ENCODE data around the gene YARS1.
A peak's percentile ranks its signal among the peaks of the same experiment; 100 is the strongest.

YARS1 gene

DNA sequence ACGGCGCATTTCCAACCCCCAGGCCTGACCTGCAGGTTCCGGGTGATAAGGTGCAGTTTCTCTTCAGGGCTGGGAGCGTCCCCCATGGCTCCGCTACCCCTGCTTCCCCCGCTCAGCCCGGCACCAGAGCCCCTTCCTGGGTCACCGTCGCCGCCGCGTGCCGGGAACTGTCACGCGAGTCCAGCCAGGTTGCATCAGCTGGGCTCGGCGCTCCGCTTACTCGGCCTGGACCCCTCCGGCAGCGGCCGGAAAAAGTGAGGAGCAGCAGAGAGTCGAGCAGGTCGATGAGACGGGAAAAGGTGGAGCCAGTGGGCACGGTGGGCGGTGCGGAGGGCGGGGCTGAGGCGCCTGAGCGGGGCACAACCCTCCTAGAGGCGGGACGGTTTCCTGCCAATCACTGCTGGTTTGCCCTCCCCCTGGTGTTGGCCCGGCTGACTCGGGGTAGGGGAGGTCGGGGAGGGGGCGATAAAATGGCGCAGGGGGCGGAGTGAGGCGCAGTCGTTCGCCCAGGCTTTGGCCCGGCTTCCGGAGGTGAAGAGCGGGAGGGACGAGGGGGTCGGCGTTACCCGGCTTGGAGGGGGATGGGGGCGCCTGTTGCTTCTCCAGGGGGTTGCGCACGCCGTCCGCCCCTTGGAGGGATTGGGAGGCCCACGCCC is at the start of gene YARS1, which contains the start of gene S100PBP:
TSS of gene YARS1 (minus strand) at position 200 of the 656 bp plus-strand sequence. CDS start at position 86, 114 bp downstream.
TSS of gene S100PBP (plus strand) at position 495 of the 656 bp plus-strand sequence. CDS start 8,447 bp downstream, outside the sequence.
- peak; percentile 97 for DNase-seq

- no peak for DNase-seq
Observed at GRCh38 chr1:32865639-32866405, 48.7 kb upstream of the YARS1 start.

GRCh38 chr1:32864375-32865019 is 47.3 kb upstream of the YARS1 start:
- no peak for DNase-seq

DNA sequence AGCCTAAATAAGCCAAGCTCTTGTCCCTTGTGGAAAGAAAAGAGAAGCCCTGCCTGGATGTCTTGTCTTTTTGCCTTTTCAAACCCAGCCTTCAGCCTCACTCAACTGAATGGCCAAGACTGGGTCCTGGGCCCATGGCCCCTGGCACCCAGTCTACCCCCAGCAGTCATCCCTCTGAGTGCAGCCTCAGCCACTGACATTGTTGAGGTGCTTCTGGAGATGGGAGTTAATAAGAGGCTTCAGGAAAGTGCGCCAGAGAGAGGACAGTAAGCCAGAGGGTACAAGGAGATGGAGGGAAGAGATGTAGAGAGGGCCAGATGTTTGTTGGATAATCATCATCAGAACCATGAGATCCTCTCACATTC is 46.7 kb upstream of the YARS1 start:
- DNase-seq = no peak

DNA sequence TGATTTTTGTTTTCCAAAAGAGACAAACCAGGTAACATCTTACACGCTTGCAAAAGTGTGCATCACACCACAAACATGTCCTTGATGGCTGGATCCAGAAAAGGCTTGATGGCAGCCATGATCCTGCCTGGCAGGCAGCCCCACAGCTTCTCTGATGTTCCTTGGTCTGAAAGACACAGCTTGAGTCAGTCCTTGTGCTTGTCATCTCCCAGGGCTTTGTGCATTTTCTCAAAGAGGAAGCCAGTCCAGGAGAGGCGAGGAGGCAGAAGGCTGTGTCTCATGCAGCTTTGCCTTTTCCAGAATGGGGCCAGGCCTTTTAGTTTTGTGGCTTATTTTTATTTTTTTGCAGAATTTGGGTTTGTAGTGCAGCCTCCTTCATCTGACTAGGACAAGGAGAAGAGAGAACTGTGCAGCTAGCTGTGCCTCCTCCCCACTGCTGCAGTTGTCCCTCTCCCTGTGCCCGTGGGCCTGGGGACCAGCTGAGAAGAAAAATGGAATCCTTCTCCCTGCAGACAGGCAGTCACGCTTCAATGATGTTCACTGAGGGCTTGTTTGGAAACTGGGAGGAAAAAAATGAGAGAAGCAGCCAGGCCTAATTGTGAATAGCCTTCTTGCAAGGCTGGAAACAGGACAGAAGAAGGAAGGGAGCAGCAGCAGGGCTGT is 46.2 kb upstream of the YARS1 start:
- no peak for DNase-seq

- no peak for DNase-seq
Observed at GRCh38 chr1:32861904-32862695, 44.9 kb upstream of the YARS1 start.

DNA sequence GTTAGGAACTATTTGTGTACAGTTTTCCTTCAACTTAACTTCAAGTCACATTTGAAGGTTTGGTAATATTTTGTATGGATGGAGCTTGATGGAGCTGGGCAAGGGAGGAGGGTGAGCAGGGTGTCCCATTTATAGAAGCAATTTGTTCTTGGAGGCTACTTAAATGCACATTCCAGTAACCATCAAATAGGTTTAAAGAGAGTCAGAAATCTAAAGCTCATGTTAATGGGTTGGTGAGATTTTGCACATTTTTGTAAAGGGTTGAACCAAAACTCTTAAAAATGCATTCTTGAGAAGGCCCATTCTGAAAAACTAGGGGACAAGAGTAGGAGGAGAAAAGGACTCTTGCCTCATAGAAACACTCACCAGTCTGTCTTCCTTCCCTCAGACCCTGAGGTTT is 43.4 kb upstream of the YARS1 start:
- no peak for DNase-seq

GRCh38 chr1:32859915-32860314 is 42.8 kb upstream of the YARS1 start:
- DNase-seq = no peak

GRCh38 chr1:32858791-32859190 is 41.6 kb upstream of the YARS1 start:
- DNase-seq = no peak

DNA sequence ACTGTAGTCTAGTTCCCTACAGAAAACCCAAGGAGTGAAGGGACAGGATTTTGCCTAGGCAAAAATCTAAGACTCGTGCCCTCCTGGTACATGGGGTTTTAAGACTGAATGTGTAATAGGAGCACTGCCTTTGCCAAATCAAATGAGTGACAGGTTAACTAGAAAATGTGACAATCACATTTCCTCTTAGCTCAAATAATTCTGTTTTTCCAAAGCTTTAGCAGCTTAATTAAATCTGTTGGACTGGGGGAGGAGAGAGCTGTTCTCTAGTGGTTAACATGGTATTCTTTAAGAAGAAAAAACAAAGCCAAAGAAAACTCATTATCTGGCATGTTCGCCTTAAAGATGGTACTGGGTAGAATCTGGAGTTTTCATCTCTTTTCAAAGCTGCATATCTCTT is 41.0 kb upstream of the YARS1 start:
- no peak for DNase-seq

GRCh38 chr1:32855861-32856617 is 38.9 kb upstream of the YARS1 start:
- DNase-seq = no peak

DNA sequence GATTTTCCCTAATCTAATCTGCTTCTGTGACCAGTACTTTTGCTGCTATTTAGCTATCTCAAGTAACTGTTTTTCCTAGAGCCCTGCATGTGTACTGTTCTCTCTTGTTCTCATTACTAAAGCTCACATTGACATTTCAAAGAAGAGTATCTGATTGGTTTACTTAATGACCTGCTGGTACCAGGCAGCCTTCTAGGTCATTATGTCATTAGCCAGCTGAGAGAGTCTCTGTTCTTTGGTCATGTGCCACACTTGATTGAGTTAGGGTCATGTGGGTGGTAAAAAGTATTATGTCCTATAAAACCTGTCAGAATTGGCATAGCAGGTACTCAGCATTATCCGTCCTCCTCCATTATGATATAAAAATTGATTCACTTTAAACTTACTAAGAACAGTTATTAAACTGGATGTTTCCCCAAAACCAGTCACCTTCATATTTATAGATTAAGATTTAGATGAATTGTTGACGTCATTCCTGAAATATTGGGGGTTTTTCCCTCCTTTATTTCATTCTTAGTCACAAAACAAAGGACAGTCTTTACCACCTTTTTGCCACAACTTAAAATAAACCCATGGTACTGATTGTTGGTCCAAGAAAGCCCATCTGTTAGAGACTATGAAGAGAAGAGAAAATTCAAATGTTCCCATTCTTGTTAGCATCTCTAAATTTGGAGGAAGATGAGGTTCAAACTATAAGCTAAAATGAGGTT is 31.4 kb upstream of the YARS1 start:
- no peak for DNase-seq

DNA sequence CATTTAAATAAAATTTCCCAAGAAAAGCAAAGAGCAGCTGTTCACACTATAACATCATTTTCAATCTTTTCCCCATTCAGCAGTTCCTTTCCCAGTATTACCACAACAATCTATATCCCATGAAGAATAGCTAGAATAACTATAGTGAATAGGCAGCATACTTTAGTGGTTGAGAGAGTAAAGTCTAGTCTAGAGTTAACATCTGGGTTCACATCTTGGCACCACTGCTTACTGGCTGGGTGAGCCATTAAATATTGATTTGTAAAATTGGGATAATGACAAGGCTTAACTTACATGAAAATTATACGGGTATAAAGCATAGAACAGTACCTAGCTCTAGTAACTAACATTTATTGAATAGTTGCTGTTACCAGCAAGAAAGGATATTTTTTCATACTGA is 14.7 kb upstream of the YARS1 start:
- DNase-seq = no peak

GRCh38 chr1:32830092-32830852 is 13.1 kb upstream of the YARS1 start:
- DNase-seq = no peak

GRCh38 chr1:32828341-32828740 is 11.2 kb upstream of the YARS1 start:
- no peak for DNase-seq

DNA sequence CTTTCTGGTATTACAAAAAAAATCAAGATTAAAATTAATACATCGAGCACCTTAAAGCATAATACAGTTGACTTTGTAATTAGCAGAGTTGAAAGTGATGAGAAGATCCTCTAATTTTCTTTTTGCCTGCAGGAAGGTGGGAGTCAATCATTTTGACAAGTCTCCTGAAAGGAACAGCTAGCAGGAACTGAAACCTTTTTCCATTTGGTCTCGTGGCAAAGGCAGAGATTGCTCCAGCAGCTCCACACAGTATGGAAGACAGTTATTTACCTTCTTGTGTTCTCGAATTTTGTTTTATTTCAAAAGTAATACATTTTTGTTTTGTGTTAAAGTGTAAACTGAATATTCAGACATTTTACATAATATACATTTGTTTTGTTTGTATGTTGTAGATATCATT is 8.0 kb upstream of the YARS1 start:
- DNase-seq = no peak

GRCh38 chr1:32818804-32819541 is 1.8 kb upstream of the YARS1 start:
- DNase-seq = no peak

DNA sequence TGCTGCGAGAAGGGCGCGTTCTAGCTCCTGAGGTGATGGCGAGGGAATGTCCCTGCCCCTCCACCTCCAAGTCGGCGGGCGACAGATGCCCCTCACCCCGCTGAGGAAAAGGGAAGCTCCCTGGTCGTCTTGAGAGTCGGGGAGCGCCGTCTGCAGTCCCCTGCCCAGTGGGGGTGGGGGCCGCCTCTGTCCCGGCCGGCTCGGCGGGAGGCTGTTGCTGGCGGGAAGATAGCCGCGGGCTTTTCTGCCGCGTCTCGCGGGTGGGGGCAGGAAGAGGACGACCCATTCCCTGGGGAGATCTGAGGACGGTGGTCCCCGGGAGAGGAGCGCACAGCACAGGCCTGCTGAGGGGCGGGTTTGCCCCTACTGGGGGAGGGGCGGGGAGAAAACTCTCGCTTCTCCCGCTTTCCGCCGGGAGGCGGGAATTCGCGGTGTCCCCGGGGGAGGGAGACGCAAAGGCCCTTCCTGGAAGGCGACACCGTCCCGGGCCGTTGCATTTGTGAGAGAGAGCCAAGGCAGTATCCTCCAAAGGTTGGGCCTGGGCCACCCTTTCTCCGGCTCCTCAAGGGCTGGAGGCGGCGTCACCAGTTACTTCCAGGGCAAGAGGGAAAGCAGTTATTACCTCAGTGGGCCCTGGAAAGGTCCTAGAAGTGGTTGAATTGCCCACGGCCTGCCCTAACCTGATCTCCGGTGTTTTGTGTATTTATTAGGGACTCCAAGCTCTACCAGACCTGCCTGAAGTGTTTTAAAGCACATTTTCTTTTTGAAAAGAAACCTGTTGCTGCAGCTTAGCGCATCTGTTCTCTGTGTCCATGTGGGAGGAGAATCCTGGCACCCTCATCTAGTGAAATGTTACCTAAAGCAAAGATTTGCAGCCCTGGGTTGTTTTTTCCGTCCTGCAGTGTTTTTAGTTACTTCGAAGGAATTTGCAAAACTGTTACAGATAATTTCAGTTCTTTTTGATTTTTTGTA is 943 bp upstream of the YARS1 start:
- peak; percentile 32 for DNase-seq

Data from amniotic stem cell (primary cell).